ENCODE data around the gene CNOT6. TPM values are rescaled to one million over a fixed set of nuclear protein-coding genes. Genes with fewer than 3 reads are reported as not detected.

CNOT6 gene
- polyA plus RNA-seq, 1 of the 3 experiments (the other 2 are of a cell fraction), result 17.1 TPM

GRCh38 chr5:180599981-180600553, 105.9 kb downstream of the CNOT6 start:
- H3K36me3 ChIP-seq (replicated peaks in 1 of 2; ENCODE audit: control insufficient read depth in 1 of 2, insufficient read depth in 2 of 2, low read length in 1 of 2), result no peaks in the 10 kb centered on the region
- no peak overlapping the region for H3K9ac ChIP-seq
- H3K4me1 ChIP-seq (ENCODE audit: control insufficient read depth in 1 of 2, insufficient read depth in 2 of 2, low read depth in 1 of 2, low read length in 1 of 2), result no peaks in the 10 kb centered on the region
- H3K9me3 ChIP-seq, result no peaks in the 10 kb centered on the region
- 63% methylated on average over 16 of the region's 16 CpGs for WGBS (ENCODE audit: low lambda C conversion rate)
- H3F3A ChIP-seq (replicated peaks; ENCODE audit: insufficient read depth), result no peaks in the 10 kb centered on the region
- H3K27me3 ChIP-seq (ENCODE audit: insufficient read depth), result no peaks in the 10 kb centered on the region; the same call in 1 of the 2 replicates
- TF ChIP-seq USF2 (IDR thresholded peaks at IDR 0.05; ENCODE audit: borderline replicate concordance, low read depth, low read length) (no peak), MAX (IDR thresholded peaks at IDR 0.05; ENCODE audit: low read depth) (no peak), RCOR1 (IDR thresholded peaks at IDR 0.05; ENCODE audit: low read length) (no peak), POLR2AphosphoS5 (IDR thresholded peaks at IDR 0.05; ENCODE audit: low read depth, low read length) (no peak), GABPA (IDR thresholded peaks at IDR 0.05; ENCODE audit: low read depth) (no peak), USF1 (IDR thresholded peaks at IDR 0.05; ENCODE audit: borderline replicate concordance, low read depth) (no peak), TCF12 (IDR thresholded peaks at IDR 0.05) (no peak), SMC3 (IDR thresholded peaks at IDR 0.05; ENCODE audit: low read depth, low read length) (no peak)
- CTCF ChIA-PET, result interaction anchor here (1.3 to 3.8 kb wide), 3 partner anchors 11 to 19 kb away, joined by 4 to 11 read pairs (median 5); no protein-coding TSS in a partner anchor
- no peak overlapping the region for H3K27ac ChIP-seq (ENCODE audit: low read depth in 2 of 2, low read length in 1 of 2)
- no peak overlapping the region for H3K4me3 ChIP-seq (ENCODE audit: low read depth in 2 of 2, low read length in 1 of 2)
- H3K4me2 ChIP-seq, result no peak overlapping the region
- no peaks in the 10 kb centered on the region for H3K9me2 ChIP-seq
- DNase-seq, result peak; percentile 27
- H2AFZ ChIP-seq (ENCODE audit: low read depth), result no peak overlapping the region
- H3K79me2 ChIP-seq (ENCODE audit: insufficient read depth), result no peaks in the 10 kb centered on the region
- no peaks in the 10 kb centered on the region for H4K20me1 ChIP-seq (ENCODE audit: insufficient read depth)
- POLR2A ChIA-PET, result no interaction called here

GRCh38 chr5:180600554-180601041, 106.4 kb downstream of the CNOT6 start:
- Histone ChIP-seq H3K9me2 (no peaks in the 10 kb centered on the region), H3K9ac (no peak overlapping the region), H3F3A (replicated peaks; ENCODE audit: insufficient read depth) (no peaks in the 10 kb centered on the region), H4K20me1 (ENCODE audit: insufficient read depth) (no peaks in the 10 kb centered on the region), H3K9me3 (no peaks in the 10 kb centered on the region), H3K27ac (ENCODE audit: low read depth in 2 of 2, low read length in 1 of 2) (no peak overlapping the region), H2AFZ (ENCODE audit: low read depth) (no peak overlapping the region), H3K79me2 (ENCODE audit: insufficient read depth) (no peaks in the 10 kb centered on the region), H3K36me3 (replicated peaks in 1 of 2; ENCODE audit: control insufficient read depth in 1 of 2, insufficient read depth in 2 of 2, low read length in 1 of 2) (no peaks in the 10 kb centered on the region), H3K27me3 (ENCODE audit: insufficient read depth) (no peaks in the 10 kb centered on the region; the same call in 1 of the 2 replicates), H3K4me1 (ENCODE audit: control insufficient read depth in 1 of 2, insufficient read depth in 2 of 2, low read depth in 1 of 2, low read length in 1 of 2) (no peaks in the 10 kb centered on the region), H3K4me2 (no peak overlapping the region), H3K4me3 (ENCODE audit: low read depth in 2 of 2, low read length in 1 of 2) (no peak overlapping the region)
- TF ChIP-seq TEAD4 (IDR thresholded peaks at IDR 0.05; ENCODE audit: borderline replicate concordance, insufficient read depth) (no peak), PBX3 (IDR thresholded peaks at IDR 0.05) (no peak), USF2 (IDR thresholded peaks at IDR 0.05; ENCODE audit: borderline replicate concordance, low read depth, low read length) (no peak), ZBTB33 (IDR thresholded peaks at IDR 0.05; ENCODE audit: borderline replicate concordance, low read depth) (no peak)
- DNase-seq, result peak; percentile 17
- ChIA-PET CTCF (no interaction called here), POLR2A (no interaction called here)
- WGBS (ENCODE audit: low lambda C conversion rate), result 76% methylated on average over 9 of the region's 12 CpGs
